Inflammatory macrophage treated with lipopolysaccharide for 4 hours (primary cell): ENCODE data around the gene OR6B1.

ENCODE experiments used
- DNase-seq: peaks from one replicate; pipeline ENCODE4 v3.0.0-alpha.2; 2020

Gene OR6B1

DNA sequence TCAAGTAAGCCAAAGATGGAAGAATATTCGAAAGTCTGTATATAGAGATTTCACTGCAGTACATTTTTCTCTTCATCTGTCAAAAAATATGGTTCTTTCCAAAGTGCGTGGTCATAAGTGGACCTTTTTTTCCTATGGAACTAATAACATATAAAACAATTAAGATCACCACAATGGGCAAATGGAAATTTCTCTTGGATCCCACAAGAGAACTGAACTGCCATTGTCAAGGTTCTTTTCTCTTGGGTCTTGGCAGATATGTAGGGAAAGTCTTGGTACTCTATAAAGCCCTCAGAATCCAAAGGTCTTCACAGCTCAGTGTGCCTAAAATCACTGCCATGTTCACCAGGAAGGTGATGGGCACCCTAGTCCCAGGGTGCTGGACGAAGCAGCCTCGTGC, at the start of gene OR6B1:
TSS of gene OR6B1 (plus strand) at position 301 of the 400 bp plus-strand sequence. CDS start 3,677 bp downstream, outside the sequence.
- DNase-seq, result no peak

- DNase-seq, result no peak
Measured at GRCh38 chr7:143953421-143953820, 46.7 kb upstream of the OR6B1 start.

- DNase-seq, result no peak
Measured at GRCh38 chr7:143954135-143954534, 46.0 kb upstream of the OR6B1 start.

DNA sequence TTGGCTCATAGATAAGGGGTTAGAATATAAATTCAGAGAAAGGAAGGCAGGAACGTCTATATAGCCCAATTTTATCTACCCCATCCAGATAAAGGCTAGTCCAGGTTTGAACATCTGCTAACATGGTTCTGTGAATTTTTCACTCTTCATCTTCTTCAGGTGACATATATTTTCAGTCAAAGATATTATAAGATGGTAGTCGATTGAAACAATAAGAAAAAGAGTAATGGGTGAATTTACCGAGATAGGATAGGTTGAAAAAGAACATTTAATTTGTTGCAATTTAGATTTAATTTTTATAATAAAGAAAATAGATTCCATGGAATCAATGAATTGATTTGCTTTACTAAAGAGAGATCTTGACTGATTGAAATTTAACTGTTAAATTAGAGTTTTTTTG, 45.6 kb upstream of the OR6B1 start, which contains the start of gene OR2F1:
TSS of gene OR2F1 (plus strand) at position 301 of the 400 bp plus-strand sequence. CDS start 5,127 bp downstream, outside the sequence.
- DNase-seq, result no peak

DNA sequence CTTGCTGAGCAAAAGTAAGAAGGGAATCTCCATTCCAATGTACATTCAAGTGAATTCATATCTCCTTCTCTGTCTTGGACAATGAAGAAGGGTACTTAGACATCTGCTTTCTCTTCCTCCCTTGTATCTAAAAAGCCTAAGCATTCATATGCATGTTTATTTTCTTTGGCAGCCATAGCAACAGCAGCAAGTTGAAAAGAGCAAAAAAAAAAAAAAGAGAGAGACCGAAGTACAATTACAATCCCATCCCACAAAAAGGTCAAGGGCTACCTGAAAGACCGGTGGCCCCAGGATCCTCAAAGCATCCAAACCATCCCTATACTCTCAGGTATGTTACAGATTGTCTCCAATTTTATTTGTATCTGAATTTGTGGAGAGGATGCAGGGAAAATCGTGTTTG, 41.3 kb upstream of the OR6B1 start:
- DNase-seq, result no peak

DNA sequence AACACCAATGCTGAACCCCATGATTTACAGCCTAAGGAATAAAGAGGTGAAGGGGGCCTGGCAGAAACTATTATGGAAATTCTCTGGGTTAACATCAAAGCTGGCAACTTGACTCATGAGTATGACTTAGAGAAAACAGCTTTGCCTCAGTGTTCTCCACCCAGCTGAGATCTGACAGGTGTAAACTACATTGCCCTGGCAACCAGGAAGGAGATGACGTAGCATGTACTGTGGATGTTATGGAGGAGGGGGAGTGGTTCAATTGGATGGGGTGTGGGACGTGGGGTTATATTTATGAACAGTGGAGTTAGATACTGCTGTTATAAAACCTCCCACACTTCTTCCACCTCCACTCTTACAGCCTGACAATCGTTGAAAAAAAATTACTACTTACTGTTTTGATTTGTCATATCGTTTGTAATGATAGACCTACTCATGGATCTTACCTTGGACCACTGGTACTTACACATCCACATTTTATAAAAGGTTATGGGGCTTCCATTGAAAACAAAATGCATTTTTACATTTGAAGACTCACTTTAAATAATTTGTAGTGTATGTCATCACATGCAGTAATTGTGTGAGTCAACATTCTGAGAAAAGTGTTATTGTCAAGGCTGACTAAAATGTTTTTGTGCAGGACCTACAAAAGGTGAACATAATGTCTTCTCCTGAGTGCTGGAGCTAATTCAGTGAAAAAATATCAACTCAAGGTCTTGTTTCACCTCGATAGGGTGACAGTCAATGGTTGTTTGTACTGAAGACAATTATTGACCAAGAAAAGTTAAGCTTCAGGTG, 39.1 kb upstream of the OR6B1 start:
- DNase-seq, result no peak

GRCh38 chr7:143965280-143965679, 34.8 kb upstream of the OR6B1 start:
- DNase-seq, result no peak

GRCh38 chr7:143967398-143967797, 32.7 kb upstream of the OR6B1 start:
- DNase-seq, result no peak

- no peak for DNase-seq
Measured at GRCh38 chr7:143973870-143974416, 26.2 kb upstream of the OR6B1 start.

- no peak for DNase-seq
Measured at GRCh38 chr7:143974459-143974858, 25.7 kb upstream of the OR6B1 start.

- no peak for DNase-seq
Measured at GRCh38 chr7:143975617-143976016, 24.5 kb upstream of the OR6B1 start.

DNA sequence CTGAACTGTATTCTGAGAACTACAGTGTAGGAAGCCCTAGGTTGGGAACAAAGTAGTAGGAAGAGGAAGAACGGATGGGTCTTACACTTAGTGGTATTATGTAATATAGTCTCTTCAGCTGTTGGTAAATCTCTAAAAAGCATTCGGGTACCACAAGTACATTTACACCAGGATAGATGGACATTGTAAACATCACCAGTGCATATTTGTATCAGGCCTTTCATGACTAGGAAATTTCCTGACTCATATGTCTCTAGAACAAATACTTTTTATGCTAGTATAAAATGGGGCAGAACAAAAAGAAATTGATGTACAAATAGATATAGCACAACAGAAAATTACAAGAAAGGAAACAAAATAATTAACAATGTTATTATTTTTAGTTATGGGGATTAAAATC, 21.5 kb upstream of the OR6B1 start:
- no peak for DNase-seq

DNA sequence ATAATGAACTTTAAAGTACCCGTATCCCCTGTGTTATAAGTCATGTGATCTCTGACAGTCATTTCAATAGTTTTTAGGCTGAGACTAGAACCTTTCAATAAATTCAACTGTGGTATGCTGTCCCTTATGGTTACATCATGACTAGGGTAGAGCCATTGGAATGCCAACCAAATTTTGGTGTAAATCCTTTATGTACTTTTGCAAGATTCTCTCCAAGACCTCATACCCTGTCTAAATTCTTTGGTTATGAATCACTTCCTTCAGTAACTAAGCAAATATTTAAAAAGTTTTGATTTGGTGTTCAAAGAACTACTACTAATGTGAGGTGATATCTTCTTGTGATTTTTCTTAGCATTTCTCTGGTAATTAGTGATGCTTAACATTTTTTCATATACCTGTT, 20.8 kb upstream of the OR6B1 start:
- DNase-seq, result no peak

GRCh38 chr7:143979998-143980397, 20.1 kb upstream of the OR6B1 start:
- DNase-seq, result no peak

- no peak for DNase-seq
Measured at GRCh38 chr7:143980746-143981510, 19.2 kb upstream of the OR6B1 start.

DNA sequence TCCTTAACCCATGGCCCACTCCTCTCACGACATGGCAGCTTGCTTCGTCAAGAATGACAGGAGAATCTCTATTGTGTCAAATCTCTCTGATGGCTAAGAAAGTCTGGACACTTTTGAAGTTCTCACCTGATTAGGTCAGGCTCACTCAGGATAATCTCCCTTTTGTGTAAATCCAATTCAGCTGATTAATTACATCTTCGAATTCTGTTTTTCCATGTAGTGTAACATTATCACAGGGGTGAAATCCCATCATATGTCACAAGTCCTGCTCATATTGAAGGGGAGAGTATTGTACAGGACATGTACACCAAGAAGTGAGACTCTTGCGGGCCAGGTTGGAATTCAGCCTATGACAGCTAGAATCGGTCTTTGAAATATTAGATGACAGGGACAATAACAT, 16.2 kb upstream of the OR6B1 start:
- DNase-seq, result no peak

DNA sequence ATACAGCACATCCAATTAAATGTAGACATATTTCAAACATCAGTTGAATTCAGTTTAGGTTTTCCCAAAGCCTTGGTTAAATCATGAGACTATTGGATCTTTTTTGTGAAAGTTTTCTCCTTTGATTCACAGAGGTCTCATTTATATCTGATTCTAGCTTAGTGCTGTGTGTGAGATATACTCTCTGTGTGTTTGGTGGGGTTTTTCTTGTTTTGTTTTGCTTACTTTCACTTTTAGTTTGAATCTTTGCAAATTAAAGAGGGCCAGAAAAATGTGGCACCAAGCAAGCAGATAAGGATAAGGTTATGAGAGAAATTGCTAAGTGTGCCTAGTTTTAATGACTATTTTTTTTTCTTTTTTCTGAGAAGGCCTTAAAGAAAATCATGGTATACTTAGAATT, 12.6 kb upstream of the OR6B1 start:
- no peak for DNase-seq

GRCh38 chr7:143988976-143989745, 11.0 kb upstream of the OR6B1 start:
- no peak for DNase-seq

GRCh38 chr7:143992670-143993069, 7.5 kb upstream of the OR6B1 start:
- DNase-seq, result no peak

DNA sequence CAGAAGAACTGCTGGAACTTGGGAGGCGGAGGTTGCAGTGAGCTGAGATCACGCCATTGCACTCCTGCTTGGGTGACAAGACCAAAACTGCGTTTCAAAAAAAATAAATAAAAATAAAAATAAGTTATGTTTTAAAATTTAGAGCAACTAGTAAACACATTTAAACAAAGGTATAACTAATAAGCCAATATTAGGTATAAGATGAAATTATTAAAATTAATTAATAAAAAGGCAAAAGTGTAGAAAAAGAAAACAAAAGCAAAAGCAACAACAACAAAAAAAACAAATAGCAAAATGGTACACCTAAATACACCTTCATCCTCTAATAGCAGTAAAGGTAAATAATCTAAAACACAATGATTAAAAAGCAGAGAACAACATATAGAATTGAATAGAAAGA, 6.2 kb upstream of the OR6B1 start:
- no peak for DNase-seq

DNA sequence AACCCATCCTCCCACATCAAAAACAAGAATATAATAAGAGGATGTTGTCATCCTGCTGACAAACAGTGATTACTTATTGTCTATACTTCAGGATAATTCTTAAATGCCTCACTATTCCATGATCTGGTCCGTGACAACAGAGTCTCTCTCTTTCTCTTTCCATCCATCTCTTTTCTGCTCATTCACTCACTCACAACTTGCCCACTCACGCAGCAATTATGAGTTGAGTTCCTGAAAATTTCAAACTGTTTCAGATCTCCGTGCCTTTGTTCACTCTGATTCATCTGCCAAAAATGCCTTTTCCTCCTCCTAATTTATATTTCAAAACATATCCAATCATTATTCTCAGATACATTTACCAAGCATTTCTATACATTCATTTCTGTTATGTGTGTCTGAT, 1.4 kb downstream of the OR6B1 start:
- no peak for DNase-seq

DNA sequence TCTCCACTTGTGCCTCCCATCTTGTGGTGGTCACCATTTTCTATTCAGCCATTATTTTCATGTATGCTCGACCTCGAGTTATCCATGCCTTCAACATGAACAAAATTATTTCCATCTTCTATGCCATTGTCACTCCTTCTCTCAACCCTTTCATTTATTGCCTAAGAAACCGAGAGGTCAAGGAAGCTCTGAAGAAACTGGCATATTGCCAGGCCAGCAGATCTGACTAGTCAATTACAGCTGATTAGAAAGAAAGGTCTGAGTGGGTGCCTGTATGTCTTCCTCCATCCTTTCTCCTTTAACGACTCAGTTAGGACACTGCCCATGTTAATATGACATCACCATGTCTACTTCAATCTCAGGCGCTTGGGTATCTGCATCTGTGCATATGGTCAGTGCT, 4.6 kb downstream of the OR6B1 start:
- DNase-seq, result no peak

GRCh38 chr7:144006029-144006691, 6.0 kb downstream of the OR6B1 start:
- no peak for DNase-seq
